AG09309 (cell line): ENCODE data around the gene TMEM38B.

Experiments used
- DNase-seq: peaks from one replicate; pipeline ENCODE4 v3.0.0-alpha.2; 2010; ENCODE audit warnings: low read depth
- H3K4me3 ChIP-seq: 2 replicates; pipeline ENCODE4 v1.5.1; 2011; ENCODE audit warnings: mild to moderate bottlenecking, low read depth, low read length, moderate library complexity; ENCODE audit not compliant: control insufficient read depth
- CTCF ChIP-seq: IDR thresholded peaks from 2 replicates; pipeline ENCODE4 v1.5.1; 2011; ENCODE audit warnings: mild to moderate bottlenecking, low read depth, low read length, inconsistent platforms; ENCODE audit not compliant: insufficient read depth, control insufficient read depth; ENCODE audit errors: missing control alignments

TMEM38B gene

GRCh38 chr9:105670775-105671174, 23.6 kb upstream of the TMEM38B start:
- no peak for TF ChIP-seq CTCF
- H3K4me3 ChIP-seq: no peak overlapping the region
- no peak for DNase-seq

GRCh38 chr9:105672711-105673234, 21.6 kb upstream of the TMEM38B start:
- TF ChIP-seq CTCF: no peak
- DNase-seq: no peak
- no peak overlapping the region for H3K4me3 ChIP-seq

GRCh38 chr9:105673850-105674387, 20.4 kb upstream of the TMEM38B start:
- TF ChIP-seq CTCF: no peak
- no peak for DNase-seq

GRCh38 chr9:105676351-105676923, 17.9 kb upstream of the TMEM38B start:
- H3K4me3 ChIP-seq: no peak overlapping the region
- TF ChIP-seq CTCF: no peak
- no peak for DNase-seq

More at GRCh38 chr9:105673850-105674387, 20.4 kb upstream of the TMEM38B start:
- no peak overlapping the region for H3K4me3 ChIP-seq

GRCh38 chr9:105678163-105678562, 16.2 kb upstream of the TMEM38B start:
- DNase-seq: no peak
- no peak for TF ChIP-seq CTCF
- no peak overlapping the region for H3K4me3 ChIP-seq

GRCh38 chr9:105678781-105679180, 15.6 kb upstream of the TMEM38B start:
- no peak for TF ChIP-seq CTCF
- H3K4me3 ChIP-seq: no peak overlapping the region
- DNase-seq: no peak
